HFF-Myc (cell line): ENCODE results near the gene MAN2A1.
"Not testable (repeated sequence)": the region's sequence is repeated elsewhere in the genome, so short reads cannot be mapped to it uniquely, and the experiment has no call there.

Experiments
- DNase-seq: peaks from one replicate; pipeline ENCODE4 v3.0.0-alpha.2; 2011; ENCODE audit warnings: low read depth; ENCODE audit errors: extremely low read depth
- H3K4me3 ChIP-seq: replicated peaks from 2 replicates; pipeline ENCODE4 v1.5.1; 2011; ENCODE audit warnings: low read depth, mild to moderate bottlenecking, control low read depth, low read length
- CTCF ChIP-seq: IDR thresholded peaks from 2 replicates; pipeline ENCODE4 v1.5.1; 2012; ENCODE audit warnings: mild to moderate bottlenecking, low read depth, low read length, control low read depth; ENCODE audit errors: missing control alignments

MAN2A1 gene

DNA sequence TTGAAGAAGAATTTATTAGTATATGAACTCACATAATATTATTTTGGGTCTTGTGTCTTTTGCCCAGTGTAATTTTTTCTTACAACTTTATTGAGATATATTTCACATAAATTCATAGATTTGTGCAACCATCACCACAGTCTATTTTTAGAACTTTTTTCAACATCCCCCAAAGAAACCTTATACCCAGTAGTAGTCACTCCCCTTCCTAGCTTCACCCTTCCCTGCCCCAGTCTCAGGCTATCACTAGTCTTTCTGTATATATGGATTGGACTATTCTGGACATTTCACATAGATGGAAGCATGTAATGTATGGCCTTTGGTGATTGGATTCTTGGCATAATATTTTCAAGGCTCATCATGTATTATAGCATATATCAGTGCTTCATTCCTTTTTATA is 67.8 kb downstream of the MAN2A1 start:
- TF ChIP-seq CTCF: no peak
- DNase-seq: no peak
- no peak overlapping the region for H3K4me3 ChIP-seq

DNA sequence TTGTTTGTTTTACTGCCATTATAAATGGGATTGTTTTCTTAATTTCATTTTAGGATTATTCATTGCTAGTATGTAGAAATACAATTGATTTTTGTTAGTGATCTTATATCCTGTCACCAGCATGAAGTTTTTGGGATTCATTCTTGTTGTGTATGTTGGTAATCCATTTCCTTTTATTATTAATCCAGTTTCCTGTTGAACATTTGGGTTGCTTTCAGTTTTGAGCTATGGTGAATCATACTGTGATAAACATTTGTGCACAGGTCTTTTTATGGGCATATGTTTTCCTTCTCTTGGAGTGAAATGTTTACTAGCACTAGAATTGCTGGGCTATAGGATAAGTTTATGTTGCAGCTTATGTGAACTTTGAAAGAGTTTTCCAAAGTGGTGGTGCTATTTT is 69.6 kb downstream of the MAN2A1 start:
- TF ChIP-seq CTCF: no peak
- peak; percentile 48 for DNase-seq
- H3K4me3 ChIP-seq: no peak overlapping the region

GRCh38 chr5:109760130-109760529 is 70.4 kb downstream of the MAN2A1 start:
- H3K4me3 ChIP-seq: not testable (repeated sequence)

GRCh38 chr5:109762821-109763220 is 73.1 kb downstream of the MAN2A1 start:
- no peak overlapping the region for H3K4me3 ChIP-seq
- TF ChIP-seq CTCF: no peak
- DNase-seq: no peak

More at GRCh38 chr5:109760130-109760529, 70.4 kb downstream of the MAN2A1 start:
- DNase-seq: not testable (repeated sequence)

GRCh38 chr5:109767184-109767995 is 77.7 kb downstream of the MAN2A1 start:
- TF ChIP-seq CTCF: no peak
- no peak overlapping the region for H3K4me3 ChIP-seq
- no peak for DNase-seq

DNA sequence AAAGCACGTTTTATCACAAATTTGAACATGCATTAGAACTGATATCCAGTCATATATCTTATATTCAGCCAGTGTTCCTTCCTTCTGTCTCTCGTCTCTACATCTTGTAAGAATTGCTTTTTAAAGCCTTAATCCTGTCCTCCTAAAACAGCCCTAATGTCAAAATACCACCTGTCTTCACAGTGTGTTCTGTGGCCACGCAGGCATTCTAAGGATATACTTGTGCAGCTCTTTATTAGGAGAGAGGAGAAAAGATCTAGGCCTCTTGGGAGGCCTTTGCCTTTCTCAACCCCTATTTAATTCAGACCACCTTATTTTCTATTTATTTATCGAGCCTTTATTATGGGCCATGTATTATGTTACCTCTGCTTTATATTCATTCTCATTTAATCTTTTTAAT is 78.3 kb downstream of the MAN2A1 start:
- no peak for TF ChIP-seq CTCF
- DNase-seq: no peak
- H3K4me3 ChIP-seq: no peak overlapping the region

DNA sequence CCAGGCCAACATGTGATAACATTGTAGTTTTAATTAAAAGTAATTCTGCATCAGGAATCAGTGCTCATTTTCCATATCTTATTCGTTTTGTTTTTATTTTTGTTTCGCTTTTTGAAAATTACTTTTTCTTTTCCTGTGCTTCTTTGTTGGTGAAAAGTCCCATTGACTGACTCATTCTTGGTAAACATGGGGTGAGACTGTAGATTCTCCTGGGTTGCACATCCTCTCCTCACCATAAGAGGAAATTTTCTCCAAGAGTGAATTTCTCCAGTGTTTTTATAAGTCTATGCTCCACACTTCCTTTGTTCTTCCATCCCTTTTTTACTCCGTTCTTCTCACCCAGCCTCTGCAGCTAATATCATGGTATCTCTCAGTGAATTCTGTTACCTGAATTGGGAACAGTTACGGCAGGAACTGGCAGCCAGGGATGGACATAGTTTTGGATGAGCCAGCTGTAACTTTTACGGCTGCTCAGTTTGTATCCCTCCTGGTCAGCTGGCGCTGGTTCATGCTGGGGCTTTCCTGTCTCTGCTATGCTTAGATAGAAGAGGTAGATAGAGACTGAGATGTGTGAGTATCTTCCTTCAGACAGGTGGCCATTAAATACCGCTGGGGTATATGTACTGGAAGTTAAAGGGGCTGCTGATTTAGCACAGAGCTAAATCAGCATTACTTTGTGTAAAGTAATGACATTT is 80.0 kb downstream of the MAN2A1 start:
- no peak for TF ChIP-seq CTCF

More for the DNA sequence above, 80.0 kb downstream of the MAN2A1 start:
- H3K4me3 ChIP-seq: no peak overlapping the region
- DNase-seq: no peak
